ENCODE results near the gene CEP41.
A peak's percentile ranks its signal among the peaks of the same experiment; 100 is the strongest.

Gene CEP41

GRCh38 chr7:130430841-130431666 is 9.8 kb downstream of the CEP41 start:
- H3K27ac ChIP-seq (ENCODE audit: low read length), result no peak overlapping the region
- no peaks in the 10 kb centered on the region for H3K9me3 ChIP-seq (ENCODE audit: insufficient read depth, low read depth, low read length)
- H3K4me1 ChIP-seq (ENCODE audit: insufficient read depth, low read length), result no peaks in the 10 kb centered on the region
- H3K27me3 ChIP-seq (ENCODE audit: insufficient read depth, low read length), result no peaks in the 10 kb centered on the region
- H3K4me3 ChIP-seq (ENCODE audit: low read length), result no peak overlapping the region
- H3K36me3 ChIP-seq (ENCODE audit: insufficient read depth, low read depth, low read length), result no peaks in the 10 kb centered on the region
- H3K9ac ChIP-seq (ENCODE audit: low read depth, low read length), result 0 out of 2 replicates have a peak overlapping the region, but pooled peaks have one; percentile 6

DNA sequence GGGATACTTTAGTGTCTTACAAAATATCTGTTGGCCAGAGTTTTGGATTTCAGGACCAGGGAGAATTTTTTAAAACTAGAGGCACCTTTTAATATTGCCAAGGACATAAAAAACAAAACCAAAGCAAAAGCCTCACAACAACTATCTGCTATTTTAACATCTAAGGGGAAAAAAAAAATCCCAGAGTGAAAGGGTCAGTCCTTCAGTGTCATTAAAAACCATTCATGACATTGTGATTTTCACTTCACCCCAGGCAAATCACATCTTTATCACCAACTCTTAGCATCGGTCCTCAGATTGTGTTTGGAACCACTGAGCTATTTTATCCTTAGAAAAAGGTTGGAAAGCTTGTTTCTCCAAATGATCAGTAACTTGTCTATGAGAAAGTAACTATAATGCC is 10.7 kb downstream of the CEP41 start:
- Histone ChIP-seq H3K27ac (ENCODE audit: low read length) (no peak overlapping the region), H3K4me1 (ENCODE audit: insufficient read depth, low read length) (no peaks in the 10 kb centered on the region), H3K9ac (ENCODE audit: low read depth, low read length) (0 out of 2 replicates have a peak overlapping the region, but pooled peaks have one; percentile 6), H3K36me3 (ENCODE audit: insufficient read depth, low read depth, low read length) (no peaks in the 10 kb centered on the region), H3K9me3 (ENCODE audit: insufficient read depth, low read depth, low read length) (no peaks in the 10 kb centered on the region), H3K4me3 (ENCODE audit: low read length) (no peak overlapping the region), H3K27me3 (ENCODE audit: insufficient read depth, low read length) (no peaks in the 10 kb centered on the region)

DNA sequence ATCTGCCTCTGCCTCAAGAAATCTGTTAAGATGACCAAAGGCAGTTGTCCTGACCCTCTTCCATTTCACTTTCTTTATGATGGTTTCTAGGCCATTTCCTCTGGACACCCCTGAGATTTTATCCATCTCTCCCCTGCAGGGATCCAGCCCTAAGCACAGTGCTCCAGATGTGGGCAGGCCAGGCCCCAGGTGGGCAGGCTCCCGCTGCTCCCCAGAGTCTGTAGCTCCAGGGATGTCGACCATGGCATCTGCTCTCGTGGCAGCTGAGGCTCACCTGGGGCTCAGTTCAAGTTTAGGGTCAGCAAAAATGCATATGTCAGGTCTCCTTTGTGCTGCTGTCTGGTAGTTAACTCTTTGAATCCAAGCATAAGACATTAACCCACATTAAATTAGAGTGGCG is 11.8 kb downstream of the CEP41 start:
- H3K9ac ChIP-seq (ENCODE audit: low read depth, low read length), result no peak overlapping the region

GRCh38 chr7:130426564-130426963 is 14.3 kb downstream of the CEP41 start:
- no peak overlapping the region for H3K4me3 ChIP-seq (ENCODE audit: low read length)
- H3K27ac ChIP-seq (ENCODE audit: low read length), result no peak overlapping the region
- H3K36me3 ChIP-seq (ENCODE audit: insufficient read depth, low read depth, low read length), result no peaks in the 10 kb centered on the region
- no peaks in the 10 kb centered on the region for H3K9me3 ChIP-seq (ENCODE audit: insufficient read depth, low read depth, low read length)
- H3K27me3 ChIP-seq (ENCODE audit: insufficient read depth, low read length), result no peaks in the 10 kb centered on the region
- peaks cover 11% of the 10 kb centered on the region; the same call in 1 of the 2 replicates for H3K4me1 ChIP-seq (ENCODE audit: insufficient read depth, low read length)
- H3K9ac ChIP-seq (ENCODE audit: low read depth, low read length), result no peak overlapping the region

More for the DNA sequence above, 11.8 kb downstream of the CEP41 start:
- Histone ChIP-seq H3K36me3 (ENCODE audit: insufficient read depth, low read depth, low read length) (no peaks in the 10 kb centered on the region), H3K4me3 (ENCODE audit: low read length) (no peak overlapping the region), H3K27me3 (ENCODE audit: insufficient read depth, low read length) (no peaks in the 10 kb centered on the region), H3K4me1 (ENCODE audit: insufficient read depth, low read length) (no peaks in the 10 kb centered on the region), H3K9me3 (ENCODE audit: insufficient read depth, low read depth, low read length) (no peaks in the 10 kb centered on the region), H3K27ac (ENCODE audit: low read length) (no peak overlapping the region)

DNA sequence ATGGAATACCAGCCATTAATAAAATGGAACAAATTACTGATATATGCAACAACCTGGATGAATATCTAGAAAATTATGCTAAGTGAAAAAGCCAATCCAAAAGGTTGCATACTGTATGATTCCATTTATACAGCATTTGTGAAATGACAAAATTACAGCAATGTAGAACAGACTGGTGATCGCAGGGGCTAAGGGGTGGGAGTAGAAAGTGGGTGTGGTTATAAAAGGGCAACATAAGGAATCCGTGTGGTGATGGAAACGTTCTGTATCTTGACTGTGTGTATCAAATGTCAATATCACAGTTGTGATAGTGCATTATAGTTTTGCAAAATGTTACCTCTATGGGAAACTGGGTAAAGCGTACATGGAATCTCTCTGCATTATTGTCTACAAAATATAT is 15.0 kb downstream of the CEP41 start:
- H3K27ac ChIP-seq (ENCODE audit: low read length), result no peak overlapping the region
- no peaks in the 10 kb centered on the region for H3K36me3 ChIP-seq (ENCODE audit: insufficient read depth, low read depth, low read length)
- no peak overlapping the region for H3K9ac ChIP-seq (ENCODE audit: low read depth, low read length)
- H3K4me3 ChIP-seq (ENCODE audit: low read length), result no peak overlapping the region
- H3K9me3 ChIP-seq (ENCODE audit: insufficient read depth, low read depth, low read length), result no peaks in the 10 kb centered on the region
- no peaks in the 10 kb centered on the region for H3K27me3 ChIP-seq (ENCODE audit: insufficient read depth, low read length)
- peaks cover 16% of the 10 kb centered on the region; the same call in 1 of the 2 replicates for H3K4me1 ChIP-seq (ENCODE audit: insufficient read depth, low read length)

DNA sequence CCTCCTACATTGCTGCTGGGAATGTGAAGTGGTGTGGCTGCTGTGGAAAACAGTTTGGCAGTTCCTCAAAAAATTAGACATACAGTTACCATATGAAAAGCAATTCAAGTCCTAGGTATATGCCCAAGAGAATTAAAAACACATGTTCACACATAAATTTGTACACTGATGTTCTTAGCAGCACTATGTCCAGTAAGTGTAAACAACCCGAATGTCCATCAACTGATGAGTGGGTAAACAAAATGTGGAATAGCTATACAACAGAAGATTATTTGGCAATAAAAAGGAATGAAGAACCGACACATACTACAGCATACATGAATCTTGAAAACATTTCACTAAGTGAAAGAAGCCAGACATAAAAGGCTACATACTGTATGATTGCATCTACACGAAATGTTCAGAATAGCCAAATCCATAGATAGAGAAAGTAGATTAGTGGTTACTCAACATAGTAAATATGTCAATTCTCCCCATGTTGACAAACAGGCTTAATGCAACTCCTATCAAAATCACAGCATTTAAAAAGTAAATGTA is 17.2 kb downstream of the CEP41 start:
- Histone ChIP-seq H3K27me3 (ENCODE audit: insufficient read depth, low read length) (no peaks in the 10 kb centered on the region), H3K9ac (ENCODE audit: low read depth, low read length) (no peak overlapping the region), H3K27ac (ENCODE audit: low read length) (no peak overlapping the region), H3K36me3 (ENCODE audit: insufficient read depth, low read depth, low read length) (no peaks in the 10 kb centered on the region), H3K4me1 (ENCODE audit: insufficient read depth, low read length) (peaks cover 23% of the 10 kb centered on the region; the same call in 1 of the 2 replicates), H3K9me3 (ENCODE audit: insufficient read depth, low read depth, low read length) (no peaks in the 10 kb centered on the region), H3K4me3 (ENCODE audit: low read length) (no peak overlapping the region)

DNA sequence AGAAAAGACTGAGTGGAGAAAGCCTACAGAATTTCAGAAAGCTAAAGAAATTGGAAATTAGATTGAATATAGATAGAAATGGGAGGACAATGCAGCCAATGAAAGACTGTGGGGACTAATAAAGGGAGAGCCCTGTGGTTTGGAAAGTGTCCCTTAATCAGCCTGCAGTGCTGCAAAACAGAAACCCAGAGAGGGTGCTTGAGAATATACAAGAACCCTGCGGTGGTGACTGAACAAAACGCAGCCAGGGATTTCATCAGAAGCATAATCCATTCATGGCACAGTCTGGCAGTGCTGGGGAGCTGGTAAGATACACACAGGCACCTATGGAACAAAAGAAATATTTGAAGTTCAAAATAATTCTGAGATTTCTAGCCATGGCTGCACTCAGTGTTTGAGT is 19.1 kb downstream of the CEP41 start:
- Histone ChIP-seq H3K9ac (ENCODE audit: low read depth, low read length) (no peak overlapping the region; the same call in 1 of the 2 replicates), H3K36me3 (ENCODE audit: insufficient read depth, low read depth, low read length) (no peaks in the 10 kb centered on the region), H3K27me3 (ENCODE audit: insufficient read depth, low read length) (no peaks in the 10 kb centered on the region), H3K4me1 (ENCODE audit: insufficient read depth, low read length) (peaks cover 26% of the 10 kb centered on the region), H3K27ac (ENCODE audit: low read length) (no peak overlapping the region), H3K9me3 (ENCODE audit: insufficient read depth, low read depth, low read length) (no peaks in the 10 kb centered on the region), H3K4me3 (ENCODE audit: low read length) (no peak overlapping the region)

DNA sequence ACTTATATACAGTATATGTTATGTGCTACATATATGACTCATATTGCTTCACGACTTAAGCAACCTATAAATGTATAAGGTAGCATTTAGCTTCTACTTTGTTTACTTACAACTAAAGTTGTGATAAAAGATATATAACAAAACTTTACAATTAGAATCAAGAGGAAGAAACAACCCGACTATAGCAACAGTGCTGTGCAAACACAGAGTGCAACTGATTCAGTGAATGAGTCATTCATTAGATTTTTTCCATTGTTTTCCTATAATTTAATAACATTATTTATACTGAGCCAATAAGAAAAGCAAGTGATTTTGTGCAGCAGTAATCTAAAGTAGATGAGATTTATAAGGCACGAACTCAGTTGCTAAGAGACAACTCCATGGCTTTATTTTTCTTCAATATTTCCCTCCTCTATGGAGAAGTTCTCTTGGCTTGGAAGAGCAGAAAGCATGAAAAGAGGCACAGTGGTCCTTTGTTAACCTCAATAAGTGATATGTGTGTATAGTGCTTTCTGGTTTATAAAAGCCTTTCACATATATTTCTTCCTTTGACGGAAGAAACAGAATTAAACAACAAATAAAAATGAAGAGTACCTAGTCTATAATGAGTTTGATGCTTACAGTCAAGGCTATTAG is 19.8 kb downstream of the CEP41 start:
- Histone ChIP-seq H3K27ac (ENCODE audit: low read length) (no peak overlapping the region), H3K9ac (ENCODE audit: low read depth, low read length) (no peak overlapping the region; the same call in 1 of the 2 replicates), H3K27me3 (ENCODE audit: insufficient read depth, low read length) (no peaks in the 10 kb centered on the region), H3K4me1 (ENCODE audit: insufficient read depth, low read length) (peaks cover 26% of the 10 kb centered on the region), H3K9me3 (ENCODE audit: insufficient read depth, low read depth, low read length) (no peaks in the 10 kb centered on the region), H3K36me3 (ENCODE audit: insufficient read depth, low read depth, low read length) (no peaks in the 10 kb centered on the region), H3K4me3 (ENCODE audit: low read length) (no peak overlapping the region)

DNA sequence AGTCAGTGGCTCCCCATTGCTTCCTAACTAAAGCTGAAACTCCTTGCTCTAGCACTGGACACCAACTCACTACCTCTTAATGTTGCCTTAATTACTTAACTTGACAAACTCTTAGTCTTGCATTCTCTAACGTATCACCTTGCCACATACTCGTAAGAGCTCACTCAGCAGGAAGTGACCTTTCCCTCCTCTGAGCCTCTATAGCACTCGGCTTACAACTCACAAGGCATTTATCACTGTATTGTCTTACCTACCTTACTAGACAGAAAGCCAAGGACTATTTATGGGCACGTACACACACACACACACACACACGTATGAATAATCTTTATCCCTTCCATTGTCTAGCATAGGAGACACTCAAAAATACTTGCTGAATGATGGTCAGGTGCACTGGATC is 21.2 kb downstream of the CEP41 start:
- Histone ChIP-seq H3K4me1 (ENCODE audit: insufficient read depth, low read length) (peaks cover 26% of the 10 kb centered on the region), H3K9ac (ENCODE audit: low read depth, low read length) (no peak overlapping the region), H3K27ac (ENCODE audit: low read length) (no peak overlapping the region), H3K36me3 (ENCODE audit: insufficient read depth, low read depth, low read length) (no peaks in the 10 kb centered on the region), H3K4me3 (ENCODE audit: low read length) (no peak overlapping the region), H3K27me3 (ENCODE audit: insufficient read depth, low read length) (no peaks in the 10 kb centered on the region), H3K9me3 (ENCODE audit: insufficient read depth, low read depth, low read length) (no peaks in the 10 kb centered on the region)

GRCh38 chr7:130418306-130418705 is 22.5 kb downstream of the CEP41 start:
- Histone ChIP-seq H3K4me1 (ENCODE audit: insufficient read depth, low read length) (peaks cover 26% of the 10 kb centered on the region), H3K27ac (ENCODE audit: low read length) (no peak overlapping the region), H3K9me3 (ENCODE audit: insufficient read depth, low read depth, low read length) (no peaks in the 10 kb centered on the region)

DNA sequence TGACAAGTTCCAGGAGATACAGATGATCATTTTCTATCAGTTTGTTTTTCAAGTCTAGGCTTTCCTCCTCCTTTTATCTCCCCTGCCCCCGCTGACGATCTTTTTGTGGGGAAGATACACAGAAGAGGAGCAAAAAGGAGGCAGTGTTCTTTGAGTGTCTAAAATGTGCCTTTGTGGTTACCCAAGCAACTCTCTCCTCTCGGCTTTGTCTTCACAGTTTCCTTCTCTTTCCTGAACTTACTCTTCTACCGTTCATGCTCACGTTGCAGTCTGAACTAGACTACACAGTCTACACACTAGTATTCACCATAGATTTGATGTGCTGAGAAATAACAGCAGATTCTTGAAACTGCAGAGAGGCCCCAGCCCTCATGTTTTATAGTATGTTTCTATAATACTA is 23.6 kb downstream of the CEP41 start:
- H3K4me3 ChIP-seq (ENCODE audit: low read length), result no peak overlapping the region
- H3K27me3 ChIP-seq (ENCODE audit: insufficient read depth, low read length), result no peaks in the 10 kb centered on the region
- H3K4me1 ChIP-seq (ENCODE audit: insufficient read depth, low read length), result peaks cover 22% of the 10 kb centered on the region
- H3K27ac ChIP-seq (ENCODE audit: low read length), result no peak overlapping the region
- no peaks in the 10 kb centered on the region for H3K36me3 ChIP-seq (ENCODE audit: insufficient read depth, low read depth, low read length)
- no peaks in the 10 kb centered on the region for H3K9me3 ChIP-seq (ENCODE audit: insufficient read depth, low read depth, low read length)
- H3K9ac ChIP-seq (ENCODE audit: low read depth, low read length), result no peak overlapping the region

More at GRCh38 chr7:130418306-130418705, 22.5 kb downstream of the CEP41 start:
- Histone ChIP-seq H3K9ac (ENCODE audit: low read depth, low read length) (no peak overlapping the region), H3K27me3 (ENCODE audit: insufficient read depth, low read length) (no peaks in the 10 kb centered on the region), H3K4me3 (ENCODE audit: low read length) (no peak overlapping the region), H3K36me3 (ENCODE audit: insufficient read depth, low read depth, low read length) (no peaks in the 10 kb centered on the region)

DNA sequence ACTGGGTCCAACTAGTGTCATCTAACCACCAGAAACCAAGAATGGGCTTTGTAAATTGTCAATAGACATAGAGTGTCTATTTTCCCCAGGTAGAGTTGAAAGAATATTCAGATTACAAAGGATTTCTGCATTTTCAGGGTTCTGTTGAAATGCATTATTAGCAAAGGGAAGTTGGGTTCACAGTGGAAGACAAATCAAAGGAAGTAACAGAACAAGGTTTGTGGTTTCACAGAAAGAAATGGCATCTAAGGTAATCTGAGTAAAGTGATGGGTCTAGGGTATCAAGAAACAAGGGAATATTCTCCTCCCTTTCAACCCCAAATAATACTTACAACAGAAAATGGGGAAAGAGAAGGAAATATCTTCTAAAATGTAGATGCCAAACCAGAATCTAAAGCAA is 25.8 kb downstream of the CEP41 start:
- H3K36me3 ChIP-seq (ENCODE audit: insufficient read depth, low read depth, low read length), result no peaks in the 10 kb centered on the region
- H3K27ac ChIP-seq (ENCODE audit: low read length), result no peak overlapping the region
- peaks cover 9% of the 10 kb centered on the region for H3K4me1 ChIP-seq (ENCODE audit: insufficient read depth, low read length)
- no peaks in the 10 kb centered on the region for H3K27me3 ChIP-seq (ENCODE audit: insufficient read depth, low read length)
- H3K9me3 ChIP-seq (ENCODE audit: insufficient read depth, low read depth, low read length), result no peaks in the 10 kb centered on the region
- no peak overlapping the region for H3K9ac ChIP-seq (ENCODE audit: low read depth, low read length)
- H3K4me3 ChIP-seq (ENCODE audit: low read length), result no peak overlapping the region

Data from iPS-20b (cell line).